MM.1S (cell line): ENCODE measurements around the gene PTPRD.

Source experiments
- DNase-seq: peaks from one replicate; pipeline ENCODE4 v3.0.0-alpha.2; 2015
- H2AFZ ChIP-seq: fragments of 300-600 bp; sonication (generic); 2 replicates; pipeline ENCODE4 v1.6.0; 2016; ENCODE audit warnings: antibody characterized with exemption, low read length
- H3F3A ChIP-seq: fragments of 300-600 bp; sonication (generic); 2 replicates; pipeline ENCODE4 v1.6.1; 2016; ENCODE audit warnings: mild to moderate bottlenecking, antibody characterized with exemption, low read length, moderate library complexity, mixed read lengths; ENCODE audit not compliant: insufficient read depth
- H3K27ac ChIP-seq: fragments of 300-600 bp; sonication (generic); 2 replicates; pipeline ENCODE4 v1.5.1; 2016; ENCODE audit warnings: mild to moderate bottlenecking, low read length
- H3K27me3 ChIP-seq: fragments of 300-600 bp; sonication (generic); replicated peaks from 2 replicates; pipeline ENCODE4 v1.6.0; 2016; ENCODE audit warnings: low read length; ENCODE audit not compliant: insufficient read depth
- H3K36me3 ChIP-seq: fragments of 300-600 bp; sonication (generic); replicated peaks from 2 replicates; pipeline ENCODE4 v1.6.1; 2016; ENCODE audit warnings: mild to moderate bottlenecking, low read length, mixed read lengths; ENCODE audit not compliant: insufficient read depth
- H3K4me1 ChIP-seq: fragments of 300-600 bp; sonication (generic); 2 replicates; pipeline ENCODE4 v1.6.1; 2016; ENCODE audit warnings: low read length, mixed read lengths
- H3K4me2 ChIP-seq: fragments of 300-600 bp; sonication (generic); 2 replicates; pipeline ENCODE4 v1.6.0; 2016; ENCODE audit warnings: low read depth, low read length
- H3K4me3 ChIP-seq: fragments of 300-600 bp; sonication (generic); 2 replicates; pipeline ENCODE4 v1.5.1; 2016; ENCODE audit warnings: low read length, mixed read lengths
- H3K79me2 ChIP-seq: fragments of 300-600 bp; sonication (generic); 2 replicates; pipeline ENCODE4 v1.6.1; 2016; ENCODE audit warnings: mixed run types, low read length, mixed read lengths
- H3K9ac ChIP-seq: fragments of 300-600 bp; sonication (generic); 2 replicates; pipeline ENCODE4 v1.6.1; 2016; ENCODE audit warnings: low read length, mixed read lengths
- H3K9me2 ChIP-seq: fragments of 300-600 bp; sonication (generic); replicated peaks from 2 replicates; pipeline ENCODE4 v1.6.1; 2016; ENCODE audit warnings: mild to moderate bottlenecking, low read length, mixed read lengths; ENCODE audit not compliant: insufficient read depth
- H3K9me3 ChIP-seq: fragments of 300-600 bp; sonication (generic); replicated peaks from 2 replicates; pipeline ENCODE4 v1.6.1; 2016; ENCODE audit warnings: mild to moderate bottlenecking, low read length, mixed read lengths; ENCODE audit not compliant: insufficient read depth
- H4K20me1 ChIP-seq: fragments of 300-600 bp; sonication (generic); 2 replicates; pipeline ENCODE4 v1.6.1; 2016; ENCODE audit warnings: mild to moderate bottlenecking, low read length, moderate library complexity, mixed read lengths; ENCODE audit not compliant: insufficient read depth
- EZH2 ChIP-seq: fragments of 300-600 bp; sonication (generic); optimal IDR thresholded peaks from 2 replicates; pipeline ENCODE3; 2017; ENCODE audit warnings: low read depth, mild to moderate bottlenecking, antibody characterized with exemption, low read length, mixed read lengths
- EZH2phosphoT487 ChIP-seq: fragments of 300-600 bp; sonication (generic); IDR thresholded peaks from 2 replicates; pipeline ENCODE4 v1.6.1; 2018; ENCODE audit warnings: antibody characterized with exemption, low read length
- TF ChIP-seq, protein P1 (sequence below): fragments of 300-600 bp; sonication (generic); IDR thresholded peaks from 2 replicates; pipeline ENCODE4 v1.5.1; 2016; ENCODE audit warnings: antibody characterized with exemption, low read length, mixed read lengths

Gene PTPRD

GRCh38 chr9:10260501-10260900 lies 352.3 kb downstream of the PTPRD start:
- Histone ChIP-seq H2AFZ (no peak overlapping the region), H3K27ac (no peak overlapping the region), H3K9ac (no peak overlapping the region), H3K27me3 (no peaks in the 10 kb centered on the region), H3F3A (no peaks in the 10 kb centered on the region), H3K36me3 (no peaks in the 10 kb centered on the region), H3K4me1 (no peaks in the 10 kb centered on the region), H3K9me3 (no peaks in the 10 kb centered on the region), H3K9me2 (no peaks in the 10 kb centered on the region), H3K4me3 (no peak overlapping the region), H3K4me2 (no peak overlapping the region), H4K20me1 (no peaks in the 10 kb centered on the region), H3K79me2 (no peaks in the 10 kb centered on the region)
- TF ChIP-seq EZH2phosphoT487 (no peak), EZH2 (no peak)
- TF ChIP-seq, protein P1, sequence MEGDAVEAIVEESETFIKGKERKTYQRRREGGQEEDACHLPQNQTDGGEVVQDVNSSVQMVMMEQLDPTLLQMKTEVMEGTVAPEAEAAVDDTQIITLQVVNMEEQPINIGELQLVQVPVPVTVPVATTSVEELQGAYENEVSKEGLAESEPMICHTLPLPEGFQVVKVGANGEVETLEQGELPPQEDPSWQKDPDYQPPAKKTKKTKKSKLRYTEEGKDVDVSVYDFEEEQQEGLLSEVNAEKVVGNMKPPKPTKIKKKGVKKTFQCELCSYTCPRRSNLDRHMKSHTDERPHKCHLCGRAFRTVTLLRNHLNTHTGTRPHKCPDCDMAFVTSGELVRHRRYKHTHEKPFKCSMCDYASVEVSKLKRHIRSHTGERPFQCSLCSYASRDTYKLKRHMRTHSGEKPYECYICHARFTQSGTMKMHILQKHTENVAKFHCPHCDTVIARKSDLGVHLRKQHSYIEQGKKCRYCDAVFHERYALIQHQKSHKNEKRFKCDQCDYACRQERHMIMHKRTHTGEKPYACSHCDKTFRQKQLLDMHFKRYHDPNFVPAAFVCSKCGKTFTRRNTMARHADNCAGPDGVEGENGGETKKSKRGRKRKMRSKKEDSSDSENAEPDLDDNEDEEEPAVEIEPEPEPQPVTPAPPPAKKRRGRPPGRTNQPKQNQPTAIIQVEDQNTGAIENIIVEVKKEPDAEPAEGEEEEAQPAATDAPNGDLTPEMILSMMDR = no peak
- DNase-seq = no peak

GRCh38 chr9:10259668-10260067 lies 353.1 kb downstream of the PTPRD start:
- no peaks in the 10 kb centered on the region for H3F3A ChIP-seq
- no peak for DNase-seq
- no peaks in the 10 kb centered on the region for H3K9me3 ChIP-seq
- no peaks in the 10 kb centered on the region for H4K20me1 ChIP-seq
- H3K27ac ChIP-seq = no peak overlapping the region
- no peaks in the 10 kb centered on the region for H3K4me1 ChIP-seq
- H3K4me2 ChIP-seq = no peak overlapping the region
- H3K9me2 ChIP-seq = no peaks in the 10 kb centered on the region
- H3K4me3 ChIP-seq = no peak overlapping the region
- no peaks in the 10 kb centered on the region for H3K36me3 ChIP-seq
- TF ChIP-seq EZH2phosphoT487 (no peak), EZH2 (no peak)
- TF ChIP-seq, protein P1 = no peak
- H3K79me2 ChIP-seq = no peaks in the 10 kb centered on the region
- no peak overlapping the region for H3K9ac ChIP-seq
- no peak overlapping the region for H2AFZ ChIP-seq
- no peaks in the 10 kb centered on the region for H3K27me3 ChIP-seq

DNA sequence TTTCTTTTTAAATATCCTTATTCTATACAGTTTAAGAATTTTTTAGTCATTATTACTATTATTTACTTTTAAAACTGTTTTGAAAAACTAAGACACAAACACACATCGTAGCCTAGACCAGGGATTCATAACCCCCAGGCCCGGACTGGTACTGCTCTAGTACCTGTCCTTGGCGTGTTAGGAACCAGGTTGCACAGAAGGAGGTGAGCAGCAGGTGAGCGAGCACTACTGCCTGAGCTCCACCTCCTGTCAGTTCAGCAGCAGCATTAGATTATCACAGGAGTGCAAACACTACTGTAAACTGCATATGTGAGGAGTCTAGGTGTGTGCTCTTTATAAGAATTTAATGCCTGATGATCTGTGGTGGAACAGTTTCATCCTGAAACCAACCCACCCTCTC lies 357.0 kb downstream of the PTPRD start:
- H3K4me1 ChIP-seq = no peaks in the 10 kb centered on the region
- no peak for DNase-seq
- no peak overlapping the region for H3K27ac ChIP-seq
- H3K9me2 ChIP-seq = no peaks in the 10 kb centered on the region
- TF ChIP-seq, protein P1 = no peak
- TF ChIP-seq EZH2phosphoT487 (no peak), EZH2 (no peak)
- no peak overlapping the region for H3K4me2 ChIP-seq
- no peak overlapping the region for H3K9ac ChIP-seq
- no peaks in the 10 kb centered on the region for H3K9me3 ChIP-seq
- H3K27me3 ChIP-seq = no peaks in the 10 kb centered on the region
- no peak overlapping the region for H2AFZ ChIP-seq
- H4K20me1 ChIP-seq = no peaks in the 10 kb centered on the region
- no peaks in the 10 kb centered on the region for H3K36me3 ChIP-seq
- no peaks in the 10 kb centered on the region for H3K79me2 ChIP-seq
- no peak overlapping the region for H3K4me3 ChIP-seq
- H3F3A ChIP-seq = no peaks in the 10 kb centered on the region

GRCh38 chr9:10254338-10254737 lies 358.5 kb downstream of the PTPRD start:
- no peak overlapping the region for H3K9ac ChIP-seq
- H3K36me3 ChIP-seq = no peaks in the 10 kb centered on the region
- no peak for DNase-seq
- H3K4me2 ChIP-seq = no peak overlapping the region
- H3K79me2 ChIP-seq = no peaks in the 10 kb centered on the region
- no peaks in the 10 kb centered on the region for H3K9me2 ChIP-seq
- H3K27me3 ChIP-seq = no peaks in the 10 kb centered on the region
- no peaks in the 10 kb centered on the region for H3F3A ChIP-seq
- TF ChIP-seq EZH2 (no peak), EZH2phosphoT487 (no peak)
- TF ChIP-seq, protein P1 = no peak
- H3K4me3 ChIP-seq = no peak overlapping the region
- H3K9me3 ChIP-seq = no peaks in the 10 kb centered on the region
- no peak overlapping the region for H3K27ac ChIP-seq
- no peaks in the 10 kb centered on the region for H3K4me1 ChIP-seq
- H4K20me1 ChIP-seq = no peaks in the 10 kb centered on the region
- no peak overlapping the region for H2AFZ ChIP-seq
